Ishikawa (cell line): ENCODE measurements around the gene ZNF345.

ENCODE experiments used
- EP300 ChIP-seq: IDR thresholded peaks from 2 replicates; pipeline ENCODE4 v1.6.1; 2012; ENCODE audit warnings: borderline replicate concordance
- YY1 ChIP-seq: IDR thresholded peaks from 2 replicates; pipeline ENCODE4 v1.6.1; 2012; ENCODE audit warnings: low read depth
- ZBTB7A ChIP-seq: IDR thresholded peaks from 2 replicates; pipeline ENCODE4 v1.6.1; 2012; ENCODE audit warnings: low read depth
- TF ChIP-seq, protein P1 (sequence below): IDR thresholded peaks from 2 replicates; pipeline ENCODE4 v1.6.1; 2012
- TF ChIP-seq, protein P2 (sequence below): IDR thresholded peaks from 2 replicates; pipeline ENCODE4 v1.6.1; 2012; ENCODE audit warnings: low read depth, mild to moderate bottlenecking

DNA sequence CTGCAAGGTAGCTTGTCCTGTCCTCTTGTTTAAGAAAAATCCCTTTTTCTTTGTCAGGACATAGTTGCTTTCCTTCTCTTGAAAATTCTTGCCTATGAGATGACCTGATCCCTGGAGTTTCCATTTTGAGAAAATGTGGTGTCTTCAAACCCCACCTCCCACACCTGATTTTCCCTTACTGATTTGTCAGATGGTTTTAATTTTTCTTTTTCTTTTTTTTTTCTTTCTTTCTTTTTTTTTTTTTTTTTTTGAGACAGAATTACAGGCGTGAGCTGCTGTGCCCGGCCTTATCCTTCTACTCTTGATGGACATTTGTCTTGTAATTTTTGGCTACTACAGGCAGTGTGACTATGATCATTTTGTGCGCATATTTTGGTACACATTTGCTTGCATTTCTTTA, 1.2 kb downstream of the ZNF345 start:
- TF ChIP-seq ZBTB7A (no peak), EP300 (no peak), YY1 (no peak)
- TF ChIP-seq, protein P1, sequence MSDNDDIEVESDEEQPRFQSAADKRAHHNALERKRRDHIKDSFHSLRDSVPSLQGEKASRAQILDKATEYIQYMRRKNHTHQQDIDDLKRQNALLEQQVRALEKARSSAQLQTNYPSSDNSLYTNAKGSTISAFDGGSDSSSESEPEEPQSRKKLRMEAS = no peak
- TF ChIP-seq, protein P2, sequence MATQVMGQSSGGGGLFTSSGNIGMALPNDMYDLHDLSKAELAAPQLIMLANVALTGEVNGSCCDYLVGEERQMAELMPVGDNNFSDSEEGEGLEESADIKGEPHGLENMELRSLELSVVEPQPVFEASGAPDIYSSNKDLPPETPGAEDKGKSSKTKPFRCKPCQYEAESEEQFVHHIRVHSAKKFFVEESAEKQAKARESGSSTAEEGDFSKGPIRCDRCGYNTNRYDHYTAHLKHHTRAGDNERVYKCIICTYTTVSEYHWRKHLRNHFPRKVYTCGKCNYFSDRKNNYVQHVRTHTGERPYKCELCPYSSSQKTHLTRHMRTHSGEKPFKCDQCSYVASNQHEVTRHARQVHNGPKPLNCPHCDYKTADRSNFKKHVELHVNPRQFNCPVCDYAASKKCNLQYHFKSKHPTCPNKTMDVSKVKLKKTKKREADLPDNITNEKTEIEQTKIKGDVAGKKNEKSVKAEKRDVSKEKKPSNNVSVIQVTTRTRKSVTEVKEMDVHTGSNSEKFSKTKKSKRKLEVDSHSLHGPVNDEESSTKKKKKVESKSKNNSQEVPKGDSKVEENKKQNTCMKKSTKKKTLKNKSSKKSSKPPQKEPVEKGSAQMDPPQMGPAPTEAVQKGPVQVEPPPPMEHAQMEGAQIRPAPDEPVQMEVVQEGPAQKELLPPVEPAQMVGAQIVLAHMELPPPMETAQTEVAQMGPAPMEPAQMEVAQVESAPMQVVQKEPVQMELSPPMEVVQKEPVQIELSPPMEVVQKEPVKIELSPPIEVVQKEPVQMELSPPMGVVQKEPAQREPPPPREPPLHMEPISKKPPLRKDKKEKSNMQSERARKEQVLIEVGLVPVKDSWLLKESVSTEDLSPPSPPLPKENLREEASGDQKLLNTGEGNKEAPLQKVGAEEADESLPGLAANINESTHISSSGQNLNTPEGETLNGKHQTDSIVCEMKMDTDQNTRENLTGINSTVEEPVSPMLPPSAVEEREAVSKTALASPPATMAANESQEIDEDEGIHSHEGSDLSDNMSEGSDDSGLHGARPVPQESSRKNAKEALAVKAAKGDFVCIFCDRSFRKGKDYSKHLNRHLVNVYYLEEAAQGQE = no peak
